Chondrocyte (in vitro differentiated cells): Measurements from ENCODE around the gene ADARB2. TPM values are rescaled to one million over a fixed set of nuclear protein-coding genes. Genes with fewer than 3 reads are reported as not detected.

Experiments
- DNase-seq: peaks from one replicate; pipeline ENCODE4 v3.0.0; 2021; ENCODE audit warnings: mixed read lengths, low spot score
- H3K27ac Mint-ChIP-seq: one replicate; pipeline ENCODE4 v1.8.0; 2021; ENCODE audit warnings: mild to moderate bottlenecking, moderate library complexity, mixed read lengths; ENCODE audit not compliant: unreplicated experiment
- H3K27me3 Mint-ChIP-seq: 2 replicates; pipeline ENCODE4 v1.8.0; 2021; ENCODE audit warnings: low read depth, mixed read lengths
- H3K36me3 Mint-ChIP-seq: 2 replicates; pipeline ENCODE4 v1.8.0; 2021; ENCODE audit warnings: low read depth, mixed read lengths
- H3K4me1 Mint-ChIP-seq: 2 replicates; pipeline ENCODE4 v1.8.0; 2021; ENCODE audit warnings: low read depth, mild to moderate bottlenecking, mixed read lengths
- H3K4me3 Mint-ChIP-seq: one replicate; pipeline ENCODE4 v1.8.0; 2021; ENCODE audit warnings: mild to moderate bottlenecking, moderate library complexity, mixed read lengths; ENCODE audit not compliant: unreplicated experiment
- H3K9me3 Mint-ChIP-seq: 2 replicates; pipeline ENCODE4 v1.8.0; 2021; ENCODE audit warnings: low read depth, mixed read lengths
- total RNA-seq: library from RNA; stranded (reverse); gene quantifications from 3 replicates; pipeline ENCODE4 v1.2.1, GENCODE V29; 2021
- TF ChIP-seq, protein P1 (sequence below): fragments of 200-600 bp; sonication (generic); IDR thresholded peaks from 2 replicates; pipeline ENCODE4 v1.5.0; 2021; ENCODE audit warnings: antibody characterized with exemption, mild to moderate bottlenecking, moderate library complexity

ADARB2 gene
- total RNA-seq, 1 donor from 2014 or later, result 3.3 TPM

DNA sequence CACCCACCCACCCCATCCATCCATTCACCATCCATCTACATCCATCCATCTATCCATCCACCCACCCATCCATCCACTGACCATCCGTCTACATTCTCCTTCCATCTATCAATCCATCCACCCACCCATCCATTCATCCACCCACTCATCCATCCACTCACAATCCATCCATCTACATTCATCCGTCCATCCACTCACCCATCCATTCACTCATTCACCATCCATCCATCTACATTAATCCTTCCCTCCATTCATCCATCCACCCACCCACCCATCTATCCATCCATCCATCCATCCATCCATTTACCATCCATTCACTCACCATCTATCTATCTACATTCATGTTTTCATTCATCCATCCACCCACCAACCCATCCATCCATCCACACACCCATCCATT, 292.5 kb downstream of the ADARB2 start:
- Mint-ChIP-seq H3K4me3 (no peak overlapping the region), H3K27ac (no peak overlapping the region), H3K4me1 (no peaks in the 10 kb centered on the region), H3K36me3 (no peaks in the 10 kb centered on the region), H3K27me3 (peaks cover 14% of the 10 kb centered on the region), H3K9me3 (no peaks in the 10 kb centered on the region)
- DNase-seq, result no peak
- TF ChIP-seq, protein P1, sequence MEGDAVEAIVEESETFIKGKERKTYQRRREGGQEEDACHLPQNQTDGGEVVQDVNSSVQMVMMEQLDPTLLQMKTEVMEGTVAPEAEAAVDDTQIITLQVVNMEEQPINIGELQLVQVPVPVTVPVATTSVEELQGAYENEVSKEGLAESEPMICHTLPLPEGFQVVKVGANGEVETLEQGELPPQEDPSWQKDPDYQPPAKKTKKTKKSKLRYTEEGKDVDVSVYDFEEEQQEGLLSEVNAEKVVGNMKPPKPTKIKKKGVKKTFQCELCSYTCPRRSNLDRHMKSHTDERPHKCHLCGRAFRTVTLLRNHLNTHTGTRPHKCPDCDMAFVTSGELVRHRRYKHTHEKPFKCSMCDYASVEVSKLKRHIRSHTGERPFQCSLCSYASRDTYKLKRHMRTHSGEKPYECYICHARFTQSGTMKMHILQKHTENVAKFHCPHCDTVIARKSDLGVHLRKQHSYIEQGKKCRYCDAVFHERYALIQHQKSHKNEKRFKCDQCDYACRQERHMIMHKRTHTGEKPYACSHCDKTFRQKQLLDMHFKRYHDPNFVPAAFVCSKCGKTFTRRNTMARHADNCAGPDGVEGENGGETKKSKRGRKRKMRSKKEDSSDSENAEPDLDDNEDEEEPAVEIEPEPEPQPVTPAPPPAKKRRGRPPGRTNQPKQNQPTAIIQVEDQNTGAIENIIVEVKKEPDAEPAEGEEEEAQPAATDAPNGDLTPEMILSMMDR, result no peak

DNA sequence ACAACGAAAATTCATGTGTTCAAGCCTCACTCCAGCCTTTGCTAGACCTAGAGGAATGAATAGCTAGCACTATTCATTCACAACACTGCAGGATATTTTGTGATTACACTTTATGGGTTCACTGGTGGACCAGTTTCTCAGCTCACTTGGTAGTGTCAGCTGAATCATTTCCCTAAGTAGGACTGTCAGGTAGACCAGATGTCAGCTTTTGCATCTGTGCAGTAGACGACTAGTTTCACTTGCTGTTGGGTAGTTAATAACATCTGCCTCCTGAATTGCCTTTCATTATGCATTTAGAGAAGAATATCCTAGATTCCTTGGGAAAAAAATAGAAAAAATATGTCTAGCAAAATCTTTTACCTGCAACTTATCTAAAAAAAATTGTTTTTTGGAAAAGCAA, 296.4 kb downstream of the ADARB2 start:
- H3K36me3 Mint-ChIP-seq, result no peaks in the 10 kb centered on the region
- no peaks in the 10 kb centered on the region for H3K4me1 Mint-ChIP-seq
- TF ChIP-seq, protein P1, result no peak
- no peaks in the 10 kb centered on the region for H3K9me3 Mint-ChIP-seq
- H3K4me3 Mint-ChIP-seq, result no peak overlapping the region
- H3K27ac Mint-ChIP-seq, result no peak overlapping the region
- no peak for DNase-seq
- H3K27me3 Mint-ChIP-seq, result peaks cover 6% of the 10 kb centered on the region

DNA sequence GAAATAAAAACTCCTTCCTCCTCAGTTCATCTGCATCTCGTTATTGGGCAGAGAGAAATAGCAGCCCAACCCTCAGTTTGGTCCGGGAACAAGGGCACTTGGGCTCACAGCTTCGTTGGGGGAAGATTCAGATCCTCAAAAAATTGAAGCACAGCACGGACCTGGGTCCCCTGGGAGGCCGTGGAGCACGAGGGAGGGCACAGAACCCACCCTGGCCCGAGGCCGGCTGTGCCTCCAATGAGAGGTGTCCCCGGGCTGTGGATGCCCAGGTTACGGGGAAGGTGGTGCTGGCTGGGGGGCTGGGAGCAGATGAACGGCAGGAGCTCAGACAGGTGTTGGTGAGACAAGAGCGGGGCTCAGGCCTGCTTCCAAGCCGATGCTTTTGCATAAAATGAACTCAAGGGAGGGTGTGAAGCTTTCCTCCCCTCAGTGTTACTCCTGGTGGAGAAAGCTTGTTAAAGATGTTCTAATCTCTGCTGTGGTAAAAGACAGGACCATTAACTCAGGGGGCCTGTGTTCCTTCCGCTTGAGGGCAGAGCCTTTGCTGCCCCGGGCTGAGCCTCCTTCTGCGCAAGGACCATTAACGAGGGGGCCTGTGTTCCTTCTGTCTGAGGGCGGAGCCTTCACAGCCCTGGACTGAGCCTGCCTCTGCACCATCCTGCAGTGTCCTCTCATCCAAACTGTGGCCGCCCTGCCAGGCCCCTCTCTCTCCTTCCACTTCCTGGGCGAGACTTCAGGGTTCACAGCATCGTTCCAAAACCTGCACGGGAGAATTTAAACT, 302.2 kb downstream of the ADARB2 start:
- TF ChIP-seq, protein P1, result no peak
- H3K4me1 Mint-ChIP-seq, result no peaks in the 10 kb centered on the region
- H3K27me3 Mint-ChIP-seq, result peaks cover 7% of the 10 kb centered on the region
- peaks cover 1% of the 10 kb centered on the region for H3K36me3 Mint-ChIP-seq
- no peak overlapping the region for H3K27ac Mint-ChIP-seq
- no peak overlapping the region for H3K4me3 Mint-ChIP-seq
- no peak for DNase-seq
- peaks cover 15% of the 10 kb centered on the region for H3K9me3 Mint-ChIP-seq

DNA sequence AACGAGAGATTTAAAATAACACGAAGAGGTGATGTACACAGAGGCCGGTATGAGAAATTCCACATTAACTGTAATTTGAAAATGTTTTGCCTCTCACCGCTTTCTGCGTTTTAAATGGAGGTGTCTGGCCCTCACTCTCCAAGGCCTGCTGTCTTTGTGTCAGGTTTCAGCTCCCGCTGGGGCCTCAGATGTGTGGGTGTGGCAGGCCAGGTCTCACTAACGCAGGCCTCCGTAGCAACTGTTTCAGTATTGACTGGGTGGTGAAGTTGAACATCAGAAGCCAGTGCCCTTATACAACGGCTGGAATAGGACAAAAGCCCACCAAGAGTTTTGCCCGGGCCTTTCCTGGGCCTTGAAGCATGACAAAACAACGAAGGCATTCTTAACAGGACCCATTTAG, 303.1 kb downstream of the ADARB2 start:
- no peaks in the 10 kb centered on the region for H3K4me1 Mint-ChIP-seq
- H3K27ac Mint-ChIP-seq, result no peak overlapping the region
- DNase-seq, result no peak
- peaks cover 7% of the 10 kb centered on the region for H3K27me3 Mint-ChIP-seq
- TF ChIP-seq, protein P1, result no peak
- peaks cover 20% of the 10 kb centered on the region for H3K9me3 Mint-ChIP-seq
- H3K4me3 Mint-ChIP-seq, result no peak overlapping the region
- H3K36me3 Mint-ChIP-seq, result peaks cover 4% of the 10 kb centered on the region

DNA sequence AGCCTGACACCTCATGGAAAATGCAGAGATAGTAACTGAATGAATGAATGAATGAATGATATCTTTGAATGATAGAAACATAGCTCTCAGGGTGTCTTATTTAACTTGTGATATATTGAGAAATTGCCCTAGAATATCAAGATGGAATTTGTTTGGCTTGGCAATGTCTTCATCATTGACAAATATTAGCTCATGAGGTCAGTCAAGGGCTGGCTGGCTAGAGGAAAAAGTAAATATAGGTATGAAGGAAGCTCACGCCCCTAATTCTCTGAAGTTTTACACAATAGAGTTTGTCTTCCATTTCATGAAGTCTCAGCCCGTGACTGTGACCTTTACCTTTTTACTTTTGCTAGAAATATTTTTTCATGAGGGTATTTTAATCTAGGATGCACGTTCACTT, 305.2 kb downstream of the ADARB2 start:
- no peak overlapping the region for H3K4me3 Mint-ChIP-seq
- peaks cover 4% of the 10 kb centered on the region for H3K36me3 Mint-ChIP-seq
- TF ChIP-seq, protein P1, result no peak
- H3K27me3 Mint-ChIP-seq, result peaks cover 5% of the 10 kb centered on the region
- no peak overlapping the region for H3K27ac Mint-ChIP-seq
- H3K9me3 Mint-ChIP-seq, result peaks cover 20% of the 10 kb centered on the region
- DNase-seq, result no peak
- peaks cover 4% of the 10 kb centered on the region for H3K4me1 Mint-ChIP-seq
